ENCODE data around the gene RAB11FIP4.

GRCh38 chr17:31556969-31557645 lies 165.6 kb downstream of the RAB11FIP4 start:
- TF ChIP-seq CTCF (IDR thresholded peaks at IDR 0.05), result no peak
- no peak for TF ChIP-seq POLR2A (IDR thresholded peaks at IDR 0.05)
- no peak for TF ChIP-seq EP300 (IDR thresholded peaks at IDR 0.05)
